COLO829 (cell line): ENCODE results near the gene SIGLEC6.

ENCODE experiments used
- DNase-seq: peaks from one replicate; pipeline ENCODE4 v3.0.0; 2012; ENCODE audit warnings: low spot score

Gene SIGLEC6

DNA sequence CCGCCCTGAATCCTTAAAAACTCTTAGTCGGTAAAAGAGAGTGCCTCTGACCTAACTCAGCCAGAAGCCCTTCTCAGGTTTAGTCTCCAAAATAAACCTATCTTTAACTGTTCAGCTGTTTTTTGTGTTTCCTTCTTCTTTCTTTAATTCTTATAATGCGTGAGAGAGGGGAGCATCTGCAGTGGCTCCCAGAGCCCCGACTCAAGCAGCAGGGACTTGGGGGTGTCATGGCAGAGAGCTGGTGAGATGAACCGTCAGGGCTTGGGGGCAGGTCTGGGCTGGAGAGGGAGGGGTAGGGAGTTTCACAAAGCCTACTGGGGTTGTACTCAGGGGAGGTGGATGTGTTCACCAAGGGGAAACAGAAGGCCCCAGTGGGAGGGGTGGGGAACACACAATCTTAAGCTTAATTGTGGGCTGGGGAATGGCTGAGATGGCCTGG lies 16.8 kb upstream of the SIGLEC6 start:
- DNase-seq: no peak

DNA sequence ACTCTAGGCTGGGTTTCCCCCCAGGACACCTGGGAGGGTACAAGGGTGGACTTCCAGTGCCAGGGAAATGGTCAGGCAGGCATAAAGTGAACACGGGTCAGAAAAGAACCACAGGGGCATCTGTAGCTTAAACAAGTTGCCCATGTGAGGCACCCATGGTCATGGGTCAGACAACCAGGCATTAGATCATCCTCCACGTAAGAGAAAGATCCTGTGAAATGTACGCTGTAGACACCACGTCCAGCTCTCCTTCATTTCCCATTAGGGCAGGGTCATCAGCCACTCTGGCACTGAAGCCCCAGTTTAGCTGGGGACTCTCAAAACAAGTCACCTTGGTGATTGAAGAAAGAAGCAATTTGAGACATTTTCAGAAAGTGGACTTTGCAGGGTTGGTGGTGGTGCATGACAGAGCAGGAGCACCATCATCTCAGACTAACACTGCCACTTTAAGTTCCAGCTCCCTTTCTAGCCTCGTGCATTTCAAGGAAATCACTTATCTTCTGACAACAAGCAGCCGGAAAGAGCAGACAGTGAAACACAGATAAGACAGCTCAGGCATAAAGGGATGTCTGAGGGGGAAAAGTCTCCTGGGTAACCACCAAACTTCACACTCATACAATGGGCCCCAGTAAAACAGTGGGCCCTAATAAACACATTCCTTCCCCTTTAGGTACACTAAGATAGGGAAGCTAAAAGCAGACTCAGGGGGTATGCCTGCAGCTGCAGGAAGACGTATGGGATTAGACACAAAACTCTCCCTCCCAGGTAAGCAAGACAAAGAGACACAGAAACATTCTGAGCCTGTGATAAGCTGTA lies 16.1 kb upstream of the SIGLEC6 start:
- DNase-seq: no peak

DNA sequence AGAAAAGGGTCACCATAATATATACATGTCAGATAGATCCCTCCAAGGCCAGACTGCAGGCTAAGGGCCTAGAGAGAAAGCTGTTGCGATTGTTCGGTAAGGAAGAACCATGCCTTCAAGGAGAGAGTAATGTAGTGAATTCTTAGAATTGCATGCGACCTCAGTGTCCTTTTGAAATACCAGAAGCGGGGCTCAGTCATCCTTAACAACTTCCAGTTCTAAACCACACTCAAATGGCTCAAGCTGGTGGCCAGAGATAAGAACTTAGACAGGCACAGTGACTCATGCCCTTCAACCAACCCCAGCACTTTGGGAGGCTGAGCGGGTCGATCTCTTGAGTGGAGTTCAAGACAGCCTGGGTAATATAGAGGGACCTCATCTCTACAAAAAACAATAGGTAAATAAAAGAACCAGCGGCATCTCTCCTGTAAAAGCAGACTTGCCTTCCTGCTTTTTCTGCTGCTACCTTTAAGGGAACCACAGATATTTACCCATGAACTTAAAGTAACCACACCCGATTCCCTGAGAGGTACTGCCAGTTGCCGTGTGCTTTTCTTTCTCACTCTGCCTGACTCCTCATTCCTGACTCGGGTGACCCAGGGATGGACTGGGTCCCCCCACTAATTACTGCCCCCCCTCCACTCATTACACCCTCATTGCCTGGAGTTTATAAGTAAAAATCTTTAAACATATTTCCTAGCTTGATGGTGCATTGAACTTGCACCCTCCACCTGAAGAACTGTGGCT lies 15.4 kb upstream of the SIGLEC6 start:
- DNase-seq: no peak

DNA sequence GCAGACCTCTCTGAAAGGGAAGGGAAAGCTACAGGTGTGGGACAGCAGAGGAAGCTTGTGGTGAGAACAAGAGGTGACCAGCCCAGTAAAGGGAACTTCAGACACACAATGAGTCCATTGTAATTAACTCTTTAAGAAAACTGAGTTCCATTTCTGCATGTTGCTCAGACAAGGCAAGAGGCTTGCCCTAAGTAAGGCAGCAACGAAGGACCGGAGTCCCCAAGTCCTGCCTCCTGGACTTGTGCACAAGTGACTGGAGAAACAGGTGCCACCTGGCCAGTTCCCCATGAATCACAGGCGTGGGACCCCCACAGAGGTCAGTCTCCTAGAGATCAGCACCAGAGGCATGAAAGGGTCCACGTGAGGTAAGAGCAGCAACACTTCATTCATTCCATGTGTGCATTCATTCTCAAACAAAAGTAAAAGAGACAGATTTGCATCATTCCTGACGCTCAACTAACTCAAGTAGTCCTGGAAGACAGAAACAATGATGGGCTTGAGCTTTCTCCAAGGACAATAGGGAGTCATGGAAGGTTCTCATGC lies 14.7 kb upstream of the SIGLEC6 start:
- no peak for DNase-seq

DNA sequence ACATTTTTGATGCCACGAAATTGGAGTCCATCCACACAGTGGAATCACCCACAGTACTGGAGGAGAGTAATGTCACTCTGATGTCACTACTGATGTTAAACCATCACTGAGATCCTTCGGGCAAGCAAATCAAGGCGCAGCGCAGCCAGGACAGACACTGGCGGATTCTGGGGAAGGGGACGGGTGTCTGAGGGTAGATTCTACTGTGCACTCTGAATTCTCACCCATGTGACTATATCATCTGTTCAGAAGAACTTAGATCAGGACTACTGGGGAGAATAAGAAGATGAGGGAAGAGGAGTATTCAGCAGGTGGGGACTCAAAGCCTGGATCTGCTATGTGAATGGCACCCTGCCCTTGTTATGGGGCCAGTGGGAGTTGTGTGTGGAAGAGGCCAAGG lies 12.6 kb upstream of the SIGLEC6 start:
- DNase-seq: no peak

DNA sequence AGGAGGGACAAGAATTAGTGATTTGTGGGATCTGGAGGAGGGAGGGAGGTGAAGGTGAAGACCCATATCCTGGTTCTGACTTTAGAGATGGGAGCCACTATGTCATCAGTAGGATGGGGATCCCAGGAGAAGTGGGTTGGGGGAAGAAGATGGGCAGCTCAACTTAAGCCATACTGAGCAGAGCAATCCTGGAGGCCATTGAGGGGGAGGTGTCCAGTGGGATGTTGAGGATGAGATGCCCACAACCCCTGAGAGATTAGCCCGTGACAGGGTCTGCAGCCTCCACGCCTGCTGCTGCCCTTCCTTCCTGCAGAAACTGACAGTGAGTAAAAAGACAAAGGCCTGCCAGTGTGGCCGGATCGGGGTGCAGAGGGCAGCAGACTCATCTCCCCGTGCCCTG lies 11.2 kb upstream of the SIGLEC6 start:
- DNase-seq: no peak

DNA sequence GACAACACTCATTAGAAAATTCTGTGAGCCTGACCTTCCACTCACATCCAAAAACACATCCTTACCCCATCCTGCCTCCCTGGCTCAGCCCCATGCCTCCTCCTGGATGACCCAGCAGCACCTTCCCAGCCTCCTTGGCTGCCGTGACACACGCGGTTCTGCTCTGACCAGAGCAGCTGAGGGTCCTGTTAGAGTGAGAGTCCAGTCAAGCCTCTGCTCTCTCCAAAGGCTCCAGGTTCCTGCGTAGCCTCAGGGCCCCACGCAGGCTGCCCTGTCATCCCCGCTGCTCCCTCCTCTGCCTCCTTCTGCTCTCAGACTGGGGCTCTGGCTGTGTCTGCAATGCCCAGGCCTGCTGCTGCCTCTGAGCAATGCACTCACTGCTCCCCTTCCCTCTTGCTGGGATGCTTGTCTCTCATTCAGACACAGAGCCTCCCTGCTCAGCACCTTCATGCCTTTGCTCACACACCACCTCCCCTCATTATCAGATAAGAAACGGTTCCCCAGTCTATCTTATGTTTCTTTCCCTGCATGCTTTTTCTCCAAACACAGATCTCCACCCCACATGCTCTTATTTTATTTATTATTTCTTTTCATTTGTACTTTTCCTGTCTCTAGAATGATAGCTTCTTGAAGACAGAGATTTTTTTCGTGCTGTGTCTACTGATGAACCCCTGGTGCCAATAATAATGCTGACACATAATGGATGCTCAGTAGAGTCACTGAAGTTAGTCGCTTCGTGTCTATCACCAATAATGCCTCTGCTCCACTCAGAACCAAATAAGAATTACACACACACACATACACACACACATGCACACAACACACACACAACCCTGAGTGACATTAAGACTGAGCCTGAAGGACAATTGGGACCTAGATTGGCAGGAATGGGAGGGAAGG lies 10.2 kb upstream of the SIGLEC6 start:
- DNase-seq: no peak

DNA sequence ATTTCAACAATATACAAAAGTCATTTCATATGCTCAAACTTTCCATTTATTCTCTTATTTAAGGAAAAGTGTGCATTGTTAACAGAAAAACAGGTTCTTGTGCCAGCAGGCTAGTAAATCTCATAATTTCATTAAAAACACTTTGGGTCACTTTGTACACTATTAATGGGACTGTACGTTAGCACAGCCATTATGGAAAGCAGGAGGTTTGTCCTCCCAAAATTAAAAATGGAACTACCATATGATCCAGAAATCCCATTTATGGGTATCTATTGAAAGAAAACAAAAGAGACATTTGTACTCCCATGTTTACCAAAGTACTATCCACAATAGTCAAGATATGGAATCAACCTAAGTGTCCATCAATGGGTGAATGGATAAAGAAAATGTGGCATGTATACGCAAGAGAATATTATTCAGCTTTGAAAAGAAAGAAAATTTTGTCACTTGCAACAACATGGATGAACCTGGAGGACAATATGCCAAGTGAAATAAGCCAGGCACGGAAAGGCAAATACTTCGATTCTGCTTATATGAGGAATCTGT lies 8.4 kb upstream of the SIGLEC6 start:
- no peak for DNase-seq

DNA sequence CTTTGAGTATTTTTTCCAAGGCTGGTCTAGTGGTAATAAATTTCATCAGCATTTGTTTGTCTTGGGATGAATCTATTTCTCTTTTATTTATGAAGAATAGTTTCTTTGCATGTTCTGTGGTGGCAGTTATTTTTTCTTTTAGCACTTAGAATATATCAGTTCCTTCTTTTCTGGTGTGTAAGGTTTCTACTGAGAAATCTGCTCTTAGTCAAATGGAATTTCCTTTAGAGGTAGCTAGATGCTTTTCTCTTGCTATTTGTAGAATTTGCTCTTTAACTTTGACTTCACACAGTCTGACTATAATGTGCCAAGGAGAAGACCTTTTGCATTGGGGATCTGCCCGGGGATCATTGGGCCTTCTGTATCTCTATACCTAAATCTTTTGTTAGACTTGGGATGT lies 4.1 kb upstream of the SIGLEC6 start:
- no peak for DNase-seq

DNA sequence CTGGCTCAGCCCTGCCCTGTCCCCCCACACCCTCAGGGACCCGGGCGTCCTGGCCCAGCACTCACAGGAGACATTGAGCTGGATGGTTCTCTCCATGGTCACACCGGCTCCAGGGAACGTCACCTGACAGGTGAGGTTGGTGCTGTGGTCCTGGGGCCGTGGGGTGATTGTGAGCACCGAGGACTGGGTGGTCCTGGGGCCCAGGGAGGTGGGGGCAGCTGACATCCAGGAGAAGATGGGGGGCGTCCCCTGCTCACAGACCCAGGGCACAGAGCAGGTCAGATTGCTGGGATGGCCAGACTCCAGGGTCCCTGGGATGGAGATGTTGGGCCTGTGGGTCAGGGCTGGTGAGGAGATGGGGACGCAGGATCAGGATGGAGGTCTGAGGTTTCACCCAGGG lies 854 bp downstream of the SIGLEC6 start:
- DNase-seq: no peak

DNA sequence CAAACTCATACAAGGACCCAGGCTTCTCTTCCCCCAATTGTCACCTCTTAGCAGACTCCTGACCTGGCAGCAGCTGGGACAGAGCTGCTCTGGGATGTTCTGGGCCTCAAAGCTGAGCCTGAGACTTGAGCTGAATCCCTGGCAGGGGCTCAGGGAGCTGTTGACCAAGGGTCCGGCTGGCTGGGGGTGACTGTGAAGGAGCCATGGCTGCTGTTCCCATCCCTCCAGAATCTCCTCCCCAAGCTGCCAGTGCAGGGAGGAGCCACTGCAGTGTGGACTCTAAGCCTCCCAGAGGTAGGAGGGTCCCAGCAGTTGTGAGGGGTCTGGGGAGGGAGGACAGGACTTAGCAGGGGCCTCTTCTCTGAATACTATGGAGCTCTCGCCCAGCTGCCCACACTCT lies 2.2 kb downstream of the SIGLEC6 start:
- no peak for DNase-seq

DNA sequence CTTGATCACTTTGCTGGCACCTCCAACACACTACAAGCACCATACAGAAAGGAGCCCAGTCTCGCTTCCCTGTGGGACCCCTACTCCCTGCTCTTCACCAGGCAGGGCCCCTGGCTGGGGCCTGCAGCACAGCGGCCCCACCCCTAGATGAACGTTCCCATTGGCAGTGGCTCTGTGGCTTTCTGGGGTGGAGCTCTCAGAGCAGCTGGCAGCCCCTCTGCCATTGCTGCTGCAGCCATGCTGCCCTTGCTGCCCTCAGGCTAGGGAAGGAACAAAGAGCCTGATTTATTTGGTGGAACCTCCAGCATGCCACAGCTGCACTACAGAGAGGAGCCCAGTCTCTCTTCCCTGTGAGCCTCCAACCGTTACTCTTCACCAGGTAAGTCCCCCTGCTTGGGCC lies 5.8 kb downstream of the SIGLEC6 start:
- no peak for DNase-seq

DNA sequence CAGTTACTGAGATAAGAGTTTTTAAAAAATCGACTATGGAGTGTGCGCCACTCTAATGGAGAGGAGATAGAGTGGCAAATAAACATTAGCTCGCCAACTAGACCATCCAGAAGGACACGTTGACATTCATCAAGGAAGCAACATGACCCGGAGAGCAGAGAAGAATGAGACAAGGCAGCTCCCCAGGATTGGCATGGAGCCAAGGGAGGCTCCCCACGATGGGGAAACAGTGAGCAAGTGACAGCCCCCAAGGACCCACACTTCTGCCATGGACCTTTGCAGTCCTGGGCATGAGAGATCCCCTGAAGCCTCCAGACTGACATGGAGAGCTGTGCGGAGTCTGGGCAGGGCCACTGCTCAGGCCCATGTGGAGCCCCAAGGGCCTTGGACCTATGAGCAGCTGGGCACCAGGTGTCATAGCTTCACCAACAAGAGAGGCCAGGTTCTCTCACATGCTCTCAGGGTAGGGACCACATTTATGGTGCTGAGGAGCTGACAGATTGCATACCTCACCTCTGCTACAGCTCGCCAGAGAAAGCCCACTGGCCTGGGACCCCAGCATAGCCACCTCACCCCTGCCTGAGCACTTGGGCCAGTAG lies 6.7 kb downstream of the SIGLEC6 start:
- DNase-seq: no peak

DNA sequence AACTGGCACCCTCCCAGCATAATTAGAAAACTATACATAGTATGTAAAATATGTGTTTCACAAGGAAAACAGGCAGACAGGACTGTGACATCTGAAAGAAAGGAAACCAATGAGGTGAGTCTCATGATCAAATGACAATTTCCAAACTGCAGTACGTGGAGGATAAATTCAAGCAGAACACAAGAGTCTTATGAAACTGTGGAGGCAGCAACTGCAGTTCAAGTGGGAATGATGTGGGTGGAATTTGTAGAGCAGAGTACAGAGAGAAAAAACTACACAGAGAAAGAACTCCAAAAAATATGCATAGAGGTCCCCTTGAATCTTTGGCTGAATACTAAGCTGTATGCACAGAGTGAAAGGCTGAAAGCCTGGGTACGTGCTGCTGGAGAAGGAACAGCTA lies 9.7 kb downstream of the SIGLEC6 start:
- no peak for DNase-seq

DNA sequence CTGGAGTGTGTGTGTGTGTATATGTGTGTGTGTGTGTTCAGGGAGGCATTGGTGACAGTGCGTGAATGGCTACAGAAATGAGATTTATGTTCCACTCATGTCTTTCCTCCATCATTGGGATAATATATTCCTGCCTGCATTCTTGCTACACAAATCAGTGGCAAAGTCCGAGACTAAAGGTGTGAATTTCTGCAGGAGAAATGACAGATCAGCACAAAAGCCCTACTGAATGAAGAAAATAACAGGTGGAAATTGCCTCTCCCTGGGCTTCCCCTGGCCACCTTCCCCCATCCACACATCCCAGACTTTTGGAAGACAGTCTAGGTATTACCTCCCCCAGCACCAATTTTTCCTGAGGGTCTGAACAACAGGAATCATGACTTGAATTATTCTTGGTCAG lies 10.1 kb downstream of the SIGLEC6 start:
- DNase-seq: no peak

DNA sequence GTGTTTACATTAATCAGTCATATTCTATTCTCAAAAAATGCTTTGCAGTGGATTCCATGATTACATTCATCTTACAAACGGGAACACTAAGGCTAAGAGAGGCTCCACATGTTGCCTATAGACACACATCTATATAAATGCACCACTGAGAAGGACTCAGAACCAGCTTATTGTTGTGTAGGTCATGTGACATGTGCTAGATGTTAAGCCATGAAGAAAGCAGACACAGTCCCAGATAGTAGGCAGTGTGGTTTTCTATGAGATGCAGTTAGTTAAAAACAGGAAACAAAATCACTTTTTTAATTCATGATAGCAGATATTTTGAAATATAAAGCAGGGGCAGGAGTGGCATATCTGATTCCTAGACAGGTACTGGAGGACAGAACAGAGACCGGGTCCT lies 10.7 kb downstream of the SIGLEC6 start:
- DNase-seq: no peak

DNA sequence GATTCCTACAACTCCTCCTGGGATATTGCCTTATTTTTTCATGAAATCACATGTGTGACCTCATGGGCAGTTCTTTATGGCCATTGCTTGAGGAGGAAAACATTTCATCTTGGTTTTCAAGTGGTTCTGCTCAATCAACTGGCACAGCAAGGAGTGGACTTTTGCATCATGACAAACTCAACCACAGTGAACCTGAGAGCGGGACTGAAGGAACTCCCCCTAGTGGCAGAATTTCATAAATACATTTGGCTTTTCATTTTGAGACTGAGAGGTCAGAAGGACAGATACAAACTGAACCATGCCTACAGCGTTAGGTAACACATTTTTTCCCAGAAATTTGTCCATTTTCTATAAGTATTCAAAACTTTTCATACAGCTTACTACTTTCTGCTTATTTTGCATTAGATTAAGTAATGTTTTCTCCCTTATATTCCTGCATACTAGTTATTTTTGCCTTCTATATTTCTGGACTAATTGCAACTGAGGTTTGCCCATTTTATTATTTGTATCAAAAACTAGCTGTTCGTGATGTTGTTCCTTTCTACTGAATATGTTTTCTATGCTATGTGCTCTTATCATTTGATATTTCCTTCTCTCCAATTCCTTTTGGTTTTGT lies 16.5 kb downstream of the SIGLEC6 start:
- peak; percentile 31 for DNase-seq

DNA sequence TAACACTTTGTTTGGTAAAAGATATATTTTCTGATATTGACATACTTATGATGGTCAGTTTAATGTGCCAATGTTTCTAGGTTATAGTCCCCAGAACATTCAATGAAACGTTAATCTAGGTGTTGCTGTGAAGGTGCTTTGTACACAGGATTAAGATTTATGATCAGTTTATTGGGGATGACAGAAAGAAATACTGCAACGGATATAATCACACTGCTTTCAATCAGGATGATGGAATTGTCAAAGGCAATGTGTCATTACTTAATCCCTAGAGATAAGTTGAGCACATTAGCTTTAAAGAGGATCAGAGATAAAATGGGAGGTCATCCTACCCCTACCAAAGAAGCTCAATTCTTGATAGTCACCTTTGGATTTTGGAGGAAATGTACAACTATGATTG lies 17.5 kb downstream of the SIGLEC6 start:
- DNase-seq: no peak

DNA sequence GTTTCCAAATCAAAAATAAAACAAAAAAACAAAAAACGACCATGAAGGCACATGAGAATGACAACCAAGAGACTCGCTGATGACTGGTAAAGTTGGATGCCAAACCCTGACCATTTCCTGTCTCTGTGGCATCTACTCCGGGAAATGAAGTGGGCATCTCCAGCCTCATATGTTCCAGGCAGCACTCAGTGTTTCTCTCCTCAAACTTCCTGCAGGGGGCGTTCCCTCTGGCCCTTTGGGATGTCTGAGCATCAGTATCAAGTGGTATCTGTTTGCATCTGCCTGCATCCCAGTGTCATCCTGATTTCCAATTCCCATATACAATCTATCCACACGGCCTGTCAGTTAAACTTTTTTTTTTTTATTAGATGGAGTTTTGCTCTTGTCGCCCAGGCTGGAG lies 20.1 kb downstream of the SIGLEC6 start:
- DNase-seq: no peak

DNA sequence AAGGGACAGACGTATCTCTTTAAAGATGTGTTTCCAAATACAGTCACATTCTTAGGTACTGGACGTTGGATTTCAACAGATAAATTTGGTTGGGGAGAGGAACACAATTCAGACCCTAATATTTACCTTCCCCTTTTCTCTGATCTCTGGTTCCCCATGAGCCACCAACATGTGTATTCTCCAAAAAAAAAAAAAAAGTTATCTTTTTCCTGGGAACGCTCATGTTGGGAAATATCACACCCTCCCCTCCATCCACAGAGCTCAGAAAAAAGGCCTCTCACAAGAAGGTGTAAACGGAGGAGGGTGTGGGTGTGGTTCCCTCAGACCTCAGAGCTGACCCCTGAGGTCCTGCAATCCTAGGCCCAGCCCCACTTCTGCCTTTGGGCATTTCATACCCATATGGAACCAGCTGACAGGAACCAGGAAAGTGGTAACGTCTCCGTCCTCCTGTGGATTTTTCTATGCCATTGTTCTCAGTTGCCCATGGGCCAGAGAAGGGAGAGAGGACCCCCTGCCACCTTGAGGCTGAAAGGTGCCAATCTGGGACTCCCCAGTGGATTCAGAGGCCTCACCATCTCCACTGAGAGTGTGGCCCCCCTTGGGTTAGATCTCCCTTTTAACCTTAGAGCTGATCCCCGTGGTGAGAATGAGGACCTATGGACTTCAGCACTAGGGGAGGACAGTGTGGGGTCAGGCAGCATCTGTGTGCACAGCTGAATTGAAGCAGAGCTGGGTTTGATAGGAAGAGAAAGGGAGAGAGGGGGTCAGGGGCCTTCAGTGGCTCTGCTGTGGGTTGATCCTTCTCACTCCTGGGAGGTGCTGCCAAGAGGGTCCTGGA lies 21.4 kb downstream of the SIGLEC6 start:
- DNase-seq: no peak
